Endothelial cell of umbilical vein (primary cell): ENCODE data around the gene ELMO1. TPM values are rescaled to one million over a fixed set of nuclear protein-coding genes. Genes with fewer than 3 reads are reported as not detected.

Experiments
- BruUV-seq: library from RNA; stranded (reverse); fragments of 400-500 nt; replicated peaks from 2 replicates; lab custom pipeline; 2021; lab: Mats Ljungman, UMichigan
- CTCF ChIA-PET: fragments of 300-600, 350-600 bp; sonication (Branson Sonifier 250); formaldehyde crosslinking; loops from one replicate; lab custom pipeline; 2021; ENCODE audit warnings: antibody characterized with exemption, inconsistent platforms; lab: Charles Lee
- POLR2A ChIA-PET: fragments of 300-600, 350-600 bp; sonication (Branson Sonifier 250); formaldehyde crosslinking; loops from one replicate; lab custom pipeline; 2021; ENCODE audit warnings: antibody characterized with exemption, inconsistent platforms; lab: Charles Lee
- DNase-seq: peaks from one replicate; pipeline ENCODE4 v3.0.0-alpha.2; 2011; ENCODE audit warnings: low read depth, low spot score
- FAIRE-seq: peaks from 2 replicates; lab custom pipeline; 2011; peaks lifted over from hg19 to GRCh38; lab: Jason Lieb, UNC
- H2AFZ ChIP-seq: 2 replicates; pipeline ENCODE4 v1.6.0; 2012; ENCODE audit warnings: low read depth, low read length, control low read depth, inconsistent platforms
- H3K27ac ChIP-seq: 2 replicates; pipeline ENCODE4 v1.5.1; 2011; ENCODE audit warnings: low read depth, mild to moderate bottlenecking, control low read depth, low read length, moderate library complexity; ENCODE audit not compliant: insufficient read depth
- H3K27me3 ChIP-seq, 2 experiments: 2 replicates each; pipeline versions ENCODE4 v1.6.0 to v1.6.1; 2011; ENCODE audit warnings: low read length in 2 of 2, mixed read lengths in 1 of 2; ENCODE audit not compliant: control insufficient read depth in 2 of 2, insufficient read depth in 2 of 2
- H3K36me3 ChIP-seq, 2 experiments: 2 replicates in 1 of 2; 3 replicates in 1 of 2; pipeline ENCODE4 v1.5.1; 2011; ENCODE audit warnings: low read length in 2 of 2, mild to moderate bottlenecking in 1 of 2, moderate library complexity in 1 of 2; ENCODE audit not compliant: control insufficient read depth in 2 of 2, insufficient read depth in 2 of 2; ENCODE audit errors: extremely low read depth in 1 of 2
- H3K4me1 ChIP-seq: 3 replicates; pipeline ENCODE4 v1.5.1; 2011; ENCODE audit warnings: mild to moderate bottlenecking, low read length; ENCODE audit not compliant: control insufficient read depth, insufficient read depth; ENCODE audit errors: extremely low read depth
- H3K4me2 ChIP-seq: 2 replicates; pipeline ENCODE4 v1.6.1; 2011; ENCODE audit warnings: low read length, control low read depth, mixed read lengths; ENCODE audit not compliant: insufficient read depth
- H3K4me3 ChIP-seq, 3 experiments: fragments of 200-600 bp in 1 of 3; sonication (generic), shearing (Covaris generic) in 1 of 3; replicated peaks in 1 of 3; 2 replicates each; pipeline ENCODE4 v1.5.1; 2011 to 2016; ENCODE audit warnings: control low read depth in 3 of 3, low read length in 3 of 3, mild to moderate bottlenecking in 2 of 3, inconsistent platforms in 1 of 3, low read depth in 1 of 3, moderate library complexity in 1 of 3; ENCODE audit not compliant: insufficient read depth in 1 of 3
- H3K79me2 ChIP-seq: 2 replicates; pipeline ENCODE4 v1.6.0; 2012; ENCODE audit warnings: low read length, inconsistent platforms; ENCODE audit not compliant: control insufficient read depth, insufficient read depth
- H3K9ac ChIP-seq: replicated peaks from 2 replicates; pipeline ENCODE3; 2011; ENCODE audit warnings: low read length, control low read depth; ENCODE audit not compliant: insufficient read depth; ENCODE audit errors: extremely low read depth
- H3K9me1 ChIP-seq: replicated peaks from 3 replicates; pipeline ENCODE4 v1.6.0; 2011; ENCODE audit warnings: mild to moderate bottlenecking, low read length; ENCODE audit not compliant: control insufficient read depth, insufficient read depth; ENCODE audit errors: extremely low read depth
- H3K9me3 ChIP-seq: replicated peaks from 2 replicates; pipeline ENCODE4 v1.5.1; 2012; ENCODE audit warnings: low read length, inconsistent platforms; ENCODE audit not compliant: control insufficient read depth, insufficient read depth
- H4K20me1 ChIP-seq: replicated peaks from 2 replicates; pipeline ENCODE3; 2011; ENCODE audit warnings: mild to moderate bottlenecking, low read length; ENCODE audit not compliant: control insufficient read depth, insufficient read depth; ENCODE audit errors: extremely low read depth
- CTCF ChIP-seq, 2 donors: IDR thresholded peaks; 1 replicate in 1 of 2; 2 replicates in 1 of 2; pipeline ENCODE4 v1.5.1; 2011; ENCODE audit warnings: low read length in 2 of 2, mild to moderate bottlenecking in 2 of 2, moderate library complexity in 2 of 2, control low read depth in 1 of 2, inconsistent platforms in 1 of 2, low read depth in 1 of 2; ENCODE audit not compliant: insufficient read depth in 1 of 2; ENCODE audit errors: extremely low read depth in 1 of 2
- JUN ChIP-seq: IDR thresholded peaks from 2 replicates; pipeline ENCODE4 v1.6.1; 2011; ENCODE audit warnings: borderline replicate concordance, low read depth; ENCODE audit not compliant: insufficient read length, insufficient read depth
- MAX ChIP-seq: IDR thresholded peaks from 2 replicates; pipeline ENCODE4 v1.6.1; 2011; ENCODE audit not compliant: insufficient read depth, insufficient read length
- POLR2A ChIP-seq: IDR thresholded peaks from 2 replicates; pipeline ENCODE4 v1.6.1; 2012; ENCODE audit warnings: low read depth, mild to moderate bottlenecking, control low read depth, low read length
- POLR2AphosphoS5 ChIP-seq: IDR thresholded peaks from 2 replicates; pipeline ENCODE4 v1.6.1; 2012; ENCODE audit warnings: low read depth, mild to moderate bottlenecking, control low read depth, low read length, moderate library complexity; ENCODE audit not compliant: insufficient read depth
- dilution Hi-C: fragments of 300-500 bp; cut with MboI; formaldehyde crosslinking; loops from one replicate; pipeline ENCODE4 v1.15.0; 2019; ENCODE audit warnings: low sequenced_read_pairs; ENCODE audit not compliant: extremely low pct_ligation_motif_present
- intact Hi-C: fragments of 100-400 bp; cut with micrococcal nuclease; formaldehyde crosslinking; loops from one replicate; pipeline ENCODE4 v1.10.0; 2022
- polyA plus RNA-seq, 4 experiments: library from polyadenylated mRNA; depleted of rRNA in 3 of 4; stranded (reverse) in 3 of 4; unstranded in 1 of 4; fragments of >200 nt; gene quantifications; 2 replicates each; pipeline versions ENCODE4 v1.2.1 to v1.2.3, GENCODE V29; 2011 to 2012; ENCODE audit warnings: missing spikeins in 1 of 4
- total RNA-seq: library from RNA; stranded (reverse); gene quantifications from 2 replicates; pipeline ENCODE4 v1.2.3, GENCODE V29; 2021

The ELMO1 gene
- total and polyA plus RNA-seq, 2 donors (not counting 3 experiments of a cell fraction or from before 2014, with no cell fraction given) = 17.0 to 30.6 TPM

- Histone ChIP-seq H3K9ac (no peak overlapping the region), H3K36me3 (peaks cover 0 to 1% of the 10 kb centered on the region in 2 experiments), H3K79me2 (no peaks in the 10 kb centered on the region), H3K4me1 (no peaks in the 10 kb centered on the region), H3K4me3 (no peak overlapping the region), H2AFZ (no peak overlapping the region), H3K27ac (no peak overlapping the region), H3K4me2 (no peak overlapping the region), H3K27me3 (no peaks in the 10 kb centered on the region), H4K20me1 (no peaks in the 10 kb centered on the region), H3K9me1 (no peaks in the 10 kb centered on the region), H3K9me3 (no peaks in the 10 kb centered on the region)
- ChIA-PET CTCF (interaction anchor here (0.6 kb wide), 1 partner anchor 12 kb away, joined by 3 read pairs; no protein-coding TSS in a partner anchor), POLR2A (no interaction called here)
- TF ChIP-seq JUN = no peak
- no peak for TF ChIP-seq POLR2A
- no peak for TF ChIP-seq MAX
- TF ChIP-seq POLR2AphosphoS5 = no peak
- TF ChIP-seq CTCF (IDR thresholded peaks at IDR 0.05; ENCODE audit: extremely low read depth in 1 of 2, insufficient read depth in 1 of 2, low read depth in 1 of 2, low read length in 2 of 2) = no peak
- FAIRE-seq (no peak), DNase-seq (no peak)
- dilution Hi-C loops (no loop called here), intact Hi-C loops (no loop called here)
- BruUV-seq = no TSS peak
Measured at GRCh38 chr7:37273891-37274290, 174.8 kb downstream of the ELMO1 start.
